K562 (cell line): ENCODE data around the gene PLCL1. TPM values are rescaled to one million over a fixed set of nuclear protein-coding genes. Genes with fewer than 3 reads are reported as not detected.

Source experiments
- ARID3A ChIP-seq: IDR thresholded peaks from 2 replicates; pipeline ENCODE4 v1.6.1; 2012; ENCODE audit warnings: low read depth, low read length, improper control_type of control experiment, borderline replicate concordance
- CREB1 ChIP-seq, 2 experiments: sonication (generic) in 1 of 2; formaldehyde crosslinking in 1 of 2; IDR thresholded peaks; 2 replicates each; pipeline versions ENCODE4 v1.6.1 to v1.8.0; 2012 to 2022; ENCODE audit warnings: inconsistent platforms in 1 of 2, mild to moderate bottlenecking in 1 of 2, missing genetic modification reagents in 1 of 2, moderate library complexity in 1 of 2
- CSDE1 ChIP-seq, 2 experiments: fragments of 450-650 bp; IDR thresholded peaks; 2 replicates each; pipeline ENCODE4 v1.6.1; 2016; ENCODE audit warnings: mild to moderate bottlenecking in 1 of 2
- ESRRA ChIP-seq: fragments of 450-650 bp; IDR thresholded peaks from 2 replicates; pipeline ENCODE4 v1.6.1; 2014; ENCODE audit warnings: low read depth, mild to moderate bottlenecking, moderate library complexity, borderline replicate concordance
- GABPB1 ChIP-seq: sonication (generic); formaldehyde crosslinking; IDR thresholded peaks from 2 replicates; pipeline ENCODE4 v1.8.0; 2022; ENCODE audit warnings: mild to moderate bottlenecking, missing genetic modification reagents
- JUND ChIP-seq, 2 experiments: IDR thresholded peaks; 2 replicates in 1 of 2; 3 replicates in 1 of 2; pipeline ENCODE4 v1.6.1; 2011; ENCODE audit warnings: borderline replicate concordance in 2 of 2, low read depth in 2 of 2, low read length in 2 of 2, improper control_type of control experiment in 1 of 2, missing biosample characterization in 1 of 2, missing genetic modification characterization in 1 of 2, missing genetic modification reagents in 1 of 2
- KLF16 ChIP-seq: IDR thresholded peaks from 2 replicates; pipeline ENCODE4 v1.6.1; 2016; ENCODE audit warnings: antibody characterized with exemption
- NFYB ChIP-seq: IDR thresholded peaks from 2 replicates; pipeline ENCODE4 v1.6.1; 2011; ENCODE audit warnings: mild to moderate bottlenecking, moderate library complexity; ENCODE audit not compliant: insufficient read length; ENCODE audit errors: extremely low read depth
- RAD21 ChIP-seq, 2 experiments: fragments of 250-450 bp in 1 of 2; fragments of 450-650 bp in 1 of 2; sonication (Bioruptor Pico) in 1 of 2; formaldehyde crosslinking in 1 of 2; IDR thresholded peaks in 1 of 2; conservative IDR thresholded peaks in 1 of 2; 2 replicates each; pipeline versions ENCODE4 v1.4.0 to v1.8.0; 2020 to 2022; ENCODE audit warnings: mild to moderate bottlenecking in 2 of 2, moderate library complexity in 1 of 2
- SMARCA4 ChIP-seq: fragments of 450-650 bp; IDR thresholded peaks from 2 replicates; pipeline ENCODE4 v1.6.1; 2016
- SMC3 ChIP-seq: conservative IDR thresholded peaks from 2 replicates; pipeline ENCODE4 v1.6.1; 2011; ENCODE audit warnings: low read depth, low read length, improper control_type of control experiment; ENCODE audit not compliant: insufficient read depth
- TAF7 ChIP-seq: fragments of 450-650 bp; IDR thresholded peaks from 2 replicates; pipeline ENCODE4 v1.6.1; 2016; ENCODE audit warnings: missing genetic modification characterization, missing compliant biosample characterization
- TAL1 ChIP-seq: fragments of 450-650 bp; IDR thresholded peaks from 2 replicates; pipeline ENCODE4 v1.6.1; 2016; ENCODE audit warnings: mild to moderate bottlenecking
- TBL1XR1 ChIP-seq, 2 experiments: IDR thresholded peaks; 2 replicates each; pipeline ENCODE4 v1.6.1; 2012; ENCODE audit warnings: improper control_type of control experiment in 2 of 2, low read length in 2 of 2, mild to moderate bottlenecking in 1 of 2
- ZNF507 ChIP-seq: conservative IDR thresholded peaks from 2 replicates; pipeline ENCODE4 v1.6.1; 2017; ENCODE audit warnings: missing genetic modification characterization, missing compliant biosample characterization
- ZNF668 ChIP-seq: fragments of 250-450 bp; sonication (Bioruptor Pico); IDR thresholded peaks from 2 replicates; pipeline ENCODE4 v1.8.0; 2022; ENCODE audit warnings: mild to moderate bottlenecking, inconsistent platforms
- polyA plus RNA-seq, 8 experiments: library from polyadenylated mRNA; depleted of rRNA in 4 of 8; stranded (reverse) in 5 of 8; unstranded in 3 of 8; fragments of >200 nt; fragmentation: Nextera tagmentation in 2 of 8; fragmentation: Illumina TruSeq in 1 of 8; extraction: Ambion mirVana in 2 of 8; extraction: Trizol in 1 of 8; gene quantifications; 2 replicates each; pipeline versions ENCODE4 v1.2.1 to v1.2.3, GENCODE V29; 2011 to 2014; ENCODE audit warnings: inconsistent platforms in 1 of 8, missing spikeins in 1 of 8
- total RNA-seq, 7 experiments: library from RNA; depleted of rRNA in 6 of 7; stranded (reverse); fragments of >200 nt in 6 of 7; fragmentation: Illumina TruSeq in 2 of 7; extraction: Trizol in 2 of 7; gene quantifications; 2 replicates each; pipeline versions ENCODE4 v1.2.1 to v1.2.3, GENCODE V29; 2011 to 2021; ENCODE audit warnings: low replicate concordance in 1 of 7
- TF ChIP-seq, protein P1 (sequence below): fragments of 450-650 bp; IDR thresholded peaks from 2 replicates; pipeline ENCODE4 v1.6.1; 2017; ENCODE audit warnings: antibody characterized with exemption, mild to moderate bottlenecking

PLCL1 gene
- total and polyA plus RNA-seq, 9 of the 15 experiments (the other 6 are each of a cell fraction or from before 2014, with no cell fraction given), result 2.0 to 17.7 (median 8.6) TPM

- TF ChIP-seq ESRRA, result 0 out of 2 replicates have a peak, but pooled peaks have one; percentile 31
- no peak for TF ChIP-seq GABPB1
- TF ChIP-seq RAD21 (CRISPR knock-in tag; conservative IDR thresholded peaks at IDR 0.05 in 1 of 2, IDR thresholded peaks at IDR 0.05 in 1 of 2), result peak; percentile 56 to 85
- TF ChIP-seq JUND (IDR thresholded peaks at IDR 0.05; ENCODE audit: borderline replicate concordance, low read depth, low read length), result peak; percentile 28; the same call in 1 of the 2 replicates
- no peak for TF ChIP-seq JUND (tag; IDR thresholded peaks at IDR 0.05; ENCODE audit: borderline replicate concordance, low read depth, low read length)
- TF ChIP-seq SMARCA4, result 0 out of 2 replicates have a peak, but pooled peaks have one; percentile 13
- no peak for TF ChIP-seq NFYB
- 0 out of 2 replicates have a peak, but pooled peaks have one; percentile 34 for TF ChIP-seq ARID3A
- TF ChIP-seq ZNF507 (tag), result no peak
- TF ChIP-seq, protein P1, sequence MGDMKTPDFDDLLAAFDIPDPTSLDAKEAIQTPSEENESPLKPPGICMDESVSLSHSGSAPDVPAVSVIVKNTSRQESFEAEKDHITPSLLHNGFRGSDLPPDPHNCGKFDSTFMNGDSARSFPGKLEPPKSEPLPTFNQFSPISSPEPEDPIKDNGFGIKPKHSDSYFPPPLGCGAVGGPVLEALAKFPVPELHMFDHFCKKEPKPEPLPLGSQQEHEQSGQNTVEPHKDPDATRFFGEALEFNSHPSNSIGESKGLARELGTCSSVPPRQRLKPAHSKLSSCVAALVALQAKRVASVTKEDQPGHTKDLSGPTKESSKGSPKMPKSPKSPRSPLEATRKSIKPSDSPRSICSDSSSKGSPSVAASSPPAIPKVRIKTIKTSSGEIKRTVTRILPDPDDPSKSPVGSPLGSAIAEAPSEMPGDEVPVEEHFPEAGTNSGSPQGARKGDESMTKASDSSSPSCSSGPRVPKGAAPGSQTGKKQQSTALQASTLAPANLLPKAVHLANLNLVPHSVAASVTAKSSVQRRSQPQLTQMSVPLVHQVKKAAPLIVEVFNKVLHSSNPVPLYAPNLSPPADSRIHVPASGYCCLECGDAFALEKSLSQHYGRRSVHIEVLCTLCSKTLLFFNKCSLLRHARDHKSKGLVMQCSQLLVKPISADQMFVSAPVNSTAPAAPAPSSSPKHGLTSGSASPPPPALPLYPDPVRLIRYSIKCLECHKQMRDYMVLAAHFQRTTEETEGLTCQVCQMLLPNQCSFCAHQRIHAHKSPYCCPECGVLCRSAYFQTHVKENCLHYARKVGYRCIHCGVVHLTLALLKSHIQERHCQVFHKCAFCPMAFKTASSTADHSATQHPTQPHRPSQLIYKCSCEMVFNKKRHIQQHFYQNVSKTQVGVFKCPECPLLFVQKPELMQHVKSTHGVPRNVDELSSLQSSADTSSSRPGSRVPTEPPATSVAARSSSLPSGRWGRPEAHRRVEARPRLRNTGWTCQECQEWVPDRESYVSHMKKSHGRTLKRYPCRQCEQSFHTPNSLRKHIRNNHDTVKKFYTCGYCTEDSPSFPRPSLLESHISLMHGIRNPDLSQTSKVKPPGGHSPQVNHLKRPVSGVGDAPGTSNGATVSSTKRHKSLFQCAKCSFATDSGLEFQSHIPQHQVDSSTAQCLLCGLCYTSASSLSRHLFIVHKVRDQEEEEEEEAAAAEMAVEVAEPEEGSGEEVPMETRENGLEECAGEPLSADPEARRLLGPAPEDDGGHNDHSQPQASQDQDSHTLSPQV, result 0 out of 2 replicates have a peak, but pooled peaks have one; percentile 16
- TF ChIP-seq SMC3, result peak; percentile 51
- no peak for TF ChIP-seq CSDE1 (IDR thresholded peaks at IDR 0.05)
- TF ChIP-seq CREB1 (IDR thresholded peaks at IDR 0.05), result no peak
- no peak for TF ChIP-seq CREB1 (CRISPR knock-in tag; IDR thresholded peaks at IDR 0.05)
- no peak for TF ChIP-seq KLF16
- no peak for TF ChIP-seq TBL1XR1 (IDR thresholded peaks at IDR 0.05; ENCODE audit: low read length in 2 of 2)
- peak; percentile 33; the same call in 1 of the 2 replicates for TF ChIP-seq TAL1
- TF ChIP-seq TAF7 (tag), result no peak
- TF ChIP-seq ZNF668 (CRISPR knock-in tag), result no peak
Measured at GRCh38 chr2:197851451-197851850, 47.1 kb downstream of the PLCL1 start (continued).
